Measurements from ENCODE around the gene CCDC12.

CCDC12 gene

GRCh38 chr3:46986055-46986730 lies 9.6 kb upstream of the CCDC12 start:
- H3K4me1 Mint-ChIP-seq (ENCODE audit: low read depth), result peaks cover 79% of the 10 kb centered on the region
- H3K27ac Mint-ChIP-seq, result peak overlapping the region; percentile 91
- H3K36me3 Mint-ChIP-seq (ENCODE audit: low read depth), result peaks cover 47% of the 10 kb centered on the region
- H3K9me3 Mint-ChIP-seq, result no peaks in the 10 kb centered on the region
- no peaks in the 10 kb centered on the region for H3K27me3 Mint-ChIP-seq (ENCODE audit: low read depth)
- H3K4me3 Mint-ChIP-seq, result peak overlapping the region; percentile 89
- no peak for DNase-seq (ENCODE audit: low spot score)

DNA sequence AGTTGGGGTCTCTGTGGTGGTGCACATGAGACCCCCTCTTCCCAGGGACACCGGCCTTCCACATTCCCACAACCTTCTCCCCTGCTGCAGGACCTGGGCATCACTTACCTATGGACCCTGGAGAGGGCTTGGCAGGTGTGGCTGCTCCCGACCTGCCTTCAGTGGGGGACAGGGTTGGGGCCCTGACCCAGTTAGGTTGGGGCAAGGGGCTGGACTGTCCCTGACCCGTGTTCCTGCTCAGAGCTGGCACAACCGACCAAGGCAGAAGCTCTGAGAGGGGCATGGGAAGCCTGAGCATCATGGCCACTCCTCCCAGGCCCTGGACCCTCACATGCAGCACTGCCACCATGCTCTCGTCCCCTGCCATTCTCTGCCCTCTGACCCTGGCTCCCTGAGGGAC lies 9.0 kb upstream of the CCDC12 start:
- H3K27ac Mint-ChIP-seq, result peak overlapping the region; percentile 91
- peaks cover 45% of the 10 kb centered on the region for H3K36me3 Mint-ChIP-seq (ENCODE audit: low read depth)
- no peak for DNase-seq (ENCODE audit: low spot score)
- H3K27me3 Mint-ChIP-seq (ENCODE audit: low read depth), result no peaks in the 10 kb centered on the region
- H3K4me1 Mint-ChIP-seq (ENCODE audit: low read depth), result peaks cover 77% of the 10 kb centered on the region
- peak overlapping the region; percentile 89 for H3K4me3 Mint-ChIP-seq
- H3K9me3 Mint-ChIP-seq, result no peaks in the 10 kb centered on the region

- no peak overlapping the region for H3K4me3 Mint-ChIP-seq
- peaks cover 71% of the 10 kb centered on the region for H3K4me1 Mint-ChIP-seq (ENCODE audit: low read depth)
- H3K27ac Mint-ChIP-seq, result peak overlapping the region; percentile 31
- H3K27me3 Mint-ChIP-seq (ENCODE audit: low read depth), result no peaks in the 10 kb centered on the region
- H3K36me3 Mint-ChIP-seq (ENCODE audit: low read depth), result peaks cover 39% of the 10 kb centered on the region
- no peaks in the 10 kb centered on the region for H3K9me3 Mint-ChIP-seq
- DNase-seq (ENCODE audit: low spot score), result no peak
These were observed 8.3 kb upstream of the CCDC12 start for GRCh38 chr3:46984591-46985459.

DNA sequence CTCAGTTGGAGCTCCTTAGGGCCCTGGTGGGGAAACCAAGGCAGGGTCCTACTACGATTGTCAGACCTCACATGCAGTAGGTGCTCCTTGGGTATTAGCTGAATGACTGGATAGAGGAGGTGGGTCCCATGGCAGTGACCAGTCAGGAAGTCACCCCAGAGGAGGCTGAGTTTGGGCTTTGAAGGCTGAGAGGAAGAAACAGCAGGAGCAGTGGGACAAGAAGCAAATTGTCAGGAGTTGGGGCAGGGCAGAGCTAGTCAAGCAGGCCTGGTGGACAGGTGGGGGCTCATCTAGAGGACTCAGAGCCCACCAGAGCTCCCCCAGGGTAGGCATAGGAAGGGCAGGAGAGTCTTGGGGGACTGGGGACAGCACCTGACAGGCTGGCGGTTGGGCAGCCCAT lies 6.0 kb upstream of the CCDC12 start:
- peaks cover 27% of the 10 kb centered on the region for H3K36me3 Mint-ChIP-seq (ENCODE audit: low read depth)
- peaks cover 59% of the 10 kb centered on the region for H3K4me1 Mint-ChIP-seq (ENCODE audit: low read depth)
- H3K4me3 Mint-ChIP-seq, result peak overlapping the region; percentile 18
- DNase-seq (ENCODE audit: low spot score), result no peak
- H3K27ac Mint-ChIP-seq, result peak overlapping the region; percentile 61
- no peaks in the 10 kb centered on the region for H3K27me3 Mint-ChIP-seq (ENCODE audit: low read depth)
- H3K9me3 Mint-ChIP-seq, result no peaks in the 10 kb centered on the region

GRCh38 chr3:46981932-46982471 lies 5.5 kb upstream of the CCDC12 start:
- no peak for DNase-seq (ENCODE audit: low spot score)
- Mint-ChIP-seq H3K4me1 (ENCODE audit: low read depth) (peaks cover 56% of the 10 kb centered on the region), H3K9me3 (no peaks in the 10 kb centered on the region), H3K36me3 (ENCODE audit: low read depth) (peaks cover 24% of the 10 kb centered on the region), H3K27me3 (ENCODE audit: low read depth) (no peaks in the 10 kb centered on the region), H3K4me3 (peak overlapping the region; percentile 89), H3K27ac (peak overlapping the region; percentile 71)

DNA sequence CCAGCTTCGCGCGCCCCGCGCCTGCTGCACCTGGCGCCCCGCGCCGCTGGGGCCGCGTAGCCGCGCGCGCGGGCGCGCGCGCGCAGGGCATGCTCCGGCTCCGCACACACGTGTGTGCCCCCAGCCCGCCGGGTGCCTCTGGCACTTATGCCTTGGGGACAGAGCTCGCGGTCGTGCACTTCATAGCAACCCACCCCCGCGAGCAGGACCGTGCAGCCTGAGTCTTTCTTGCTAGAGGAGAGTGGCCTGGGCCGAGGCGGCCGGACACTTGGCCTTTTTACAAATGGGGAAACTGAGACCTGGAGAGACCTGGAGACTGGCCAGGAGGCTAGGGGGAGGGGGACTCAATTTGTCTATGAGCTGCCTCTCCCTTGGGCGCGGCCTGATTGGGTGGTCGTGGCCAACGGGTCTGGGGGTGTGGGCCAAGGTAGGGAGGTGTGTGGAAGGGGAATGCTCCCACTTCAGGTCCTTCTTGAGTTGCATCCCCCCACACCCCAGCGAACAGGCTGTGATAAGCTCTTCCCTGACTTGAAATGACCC lies 3.5 kb upstream of the CCDC12 start:
- Mint-ChIP-seq H3K9me3 (no peaks in the 10 kb centered on the region), H3K27ac (peak overlapping the region; percentile 73), H3K4me1 (ENCODE audit: low read depth) (peaks cover 43% of the 10 kb centered on the region), H3K4me3 (peak overlapping the region; percentile 89), H3K36me3 (ENCODE audit: low read depth) (peaks cover 18% of the 10 kb centered on the region), H3K27me3 (ENCODE audit: low read depth) (no peaks in the 10 kb centered on the region)
- DNase-seq (ENCODE audit: low spot score), result no peak

- no peaks in the 10 kb centered on the region for H3K9me3 Mint-ChIP-seq
- H3K27ac Mint-ChIP-seq, result peak within 1 kb of the TSS; percentile 87
- H3K4me1 Mint-ChIP-seq (ENCODE audit: low read depth), result peaks cover 43% of the 10 kb centered on the region
- no peaks in the 10 kb centered on the region for H3K27me3 Mint-ChIP-seq (ENCODE audit: low read depth)
- DNase-seq (ENCODE audit: low spot score), result peak; percentile 97
- peak within 1 kb of the TSS; percentile 91 for H3K4me3 Mint-ChIP-seq
- peaks cover 17% of the 10 kb centered on the region for H3K36me3 Mint-ChIP-seq (ENCODE audit: low read depth)
These were observed 2.7 kb upstream of the CCDC12 start, which contains the start of gene NBEAL2 for GRCh38 chr3:46978985-46979944. NBEAL2 (plus strand) TSS chr3:46979666; CDS start chr3:46979862, 196 bp downstream.

- H3K27me3 Mint-ChIP-seq (ENCODE audit: low read depth), result no peaks in the 10 kb centered on the region
- peaks cover 44% of the 10 kb centered on the region for H3K4me1 Mint-ChIP-seq (ENCODE audit: low read depth)
- peak overlapping the region; percentile 94 for H3K4me3 Mint-ChIP-seq
- DNase-seq (ENCODE audit: low spot score), result no peak
- peaks cover 22% of the 10 kb centered on the region for H3K36me3 Mint-ChIP-seq (ENCODE audit: low read depth)
- H3K27ac Mint-ChIP-seq, result peak overlapping the region; percentile 86
- no peaks in the 10 kb centered on the region for H3K9me3 Mint-ChIP-seq
These were observed 1.8 kb upstream of the CCDC12 start for GRCh38 chr3:46978381-46978780.

GRCh38 chr3:46977811-46978195 lies 1.3 kb upstream of the CCDC12 start:
- H3K27ac Mint-ChIP-seq, result peak overlapping the region; percentile 75
- H3K36me3 Mint-ChIP-seq (ENCODE audit: low read depth), result peaks cover 23% of the 10 kb centered on the region
- no peak for DNase-seq (ENCODE audit: low spot score)
- peaks cover 45% of the 10 kb centered on the region for H3K4me1 Mint-ChIP-seq (ENCODE audit: low read depth)
- no peaks in the 10 kb centered on the region for H3K9me3 Mint-ChIP-seq
- H3K27me3 Mint-ChIP-seq (ENCODE audit: low read depth), result no peaks in the 10 kb centered on the region
- H3K4me3 Mint-ChIP-seq, result peak overlapping the region; percentile 94

- H3K27ac Mint-ChIP-seq, result peak overlapping the region; percentile 4
- H3K27me3 Mint-ChIP-seq (ENCODE audit: low read depth), result no peaks in the 10 kb centered on the region
- H3K4me3 Mint-ChIP-seq, result peak overlapping the region; percentile 94
- H3K36me3 Mint-ChIP-seq (ENCODE audit: low read depth), result peaks cover 38% of the 10 kb centered on the region
- H3K9me3 Mint-ChIP-seq, result no peaks in the 10 kb centered on the region
- peaks cover 61% of the 10 kb centered on the region for H3K4me1 Mint-ChIP-seq (ENCODE audit: low read depth)
- DNase-seq (ENCODE audit: low spot score), result no peak
These were observed 1.9 kb downstream of the CCDC12 start for GRCh38 chr3:46974421-46975171.

DNA sequence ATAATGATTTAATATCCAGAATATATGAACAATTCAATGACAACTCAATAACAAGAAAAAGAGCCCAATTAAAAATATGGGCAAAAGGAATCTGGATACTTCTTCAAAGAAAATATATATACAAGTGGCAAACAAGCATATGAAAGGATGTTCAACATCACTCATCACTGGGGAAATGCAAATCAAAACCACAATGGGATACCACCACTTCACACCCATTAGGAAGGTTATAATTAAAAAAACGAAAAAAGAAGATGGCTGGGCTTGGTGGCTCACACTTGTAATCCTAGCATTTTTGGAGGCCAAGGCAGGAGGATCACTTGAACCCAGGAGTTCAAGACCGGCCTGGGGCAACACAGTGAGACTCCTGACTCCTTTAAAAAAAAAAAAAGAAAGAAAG lies 4.1 kb downstream of the CCDC12 start:
- H3K9me3 Mint-ChIP-seq, result no peaks in the 10 kb centered on the region
- H3K4me1 Mint-ChIP-seq (ENCODE audit: low read depth), result peaks cover 64% of the 10 kb centered on the region
- no peak for DNase-seq (ENCODE audit: low spot score)
- H3K27ac Mint-ChIP-seq, result peak overlapping the region; percentile 72
- H3K27me3 Mint-ChIP-seq (ENCODE audit: low read depth), result no peaks in the 10 kb centered on the region
- H3K36me3 Mint-ChIP-seq (ENCODE audit: low read depth), result peaks cover 50% of the 10 kb centered on the region
- H3K4me3 Mint-ChIP-seq, result peak overlapping the region; percentile 78

- H3K4me1 Mint-ChIP-seq (ENCODE audit: low read depth), result peaks cover 68% of the 10 kb centered on the region
- no peaks in the 10 kb centered on the region for H3K9me3 Mint-ChIP-seq
- H3K36me3 Mint-ChIP-seq (ENCODE audit: low read depth), result peaks cover 53% of the 10 kb centered on the region
- peak overlapping the region; percentile 86 for H3K27ac Mint-ChIP-seq
- H3K27me3 Mint-ChIP-seq (ENCODE audit: low read depth), result no peaks in the 10 kb centered on the region
- no peak for DNase-seq (ENCODE audit: low spot score)
- peak overlapping the region; percentile 78 for H3K4me3 Mint-ChIP-seq
These were observed 4.8 kb downstream of the CCDC12 start for GRCh38 chr3:46971742-46972141.
